Measurements from ENCODE around the gene JAKMIP3. TPM values are rescaled to one million over a fixed set of nuclear protein-coding genes. Genes with fewer than 3 reads are reported as not detected.

Gene JAKMIP3
- polyA plus RNA-seq, 2 of the 4 experiments (the other 2 are of a cell fraction), result 3.1 to 4.1 TPM

- DNase-seq (ENCODE audit: low read depth in 1 of 2, low spot score in 1 of 2) (no peak), FAIRE-seq (no peak), ATAC-seq (peak; percentile 36 to 50; a peak in 4 of 6 replicates)
- no peak for TF ChIP-seq USF2 (IDR thresholded peaks at IDR 0.05)
- no peak for TF ChIP-seq SMC3 (IDR thresholded peaks at IDR 0.05)
- no peak for TF ChIP-seq RFX5 (IDR thresholded peaks at IDR 0.05)
- H3K4me3 ChIP-seq, result no peak overlapping the region
- H3K4me2 ChIP-seq, result peak overlapping the region; percentile 42
- no peaks in the 10 kb centered on the region for H3K9me3 ChIP-seq
- peak overlapping the region; percentile 7 to 65; a peak in 3 of 6 replicates for H3K27ac ChIP-seq
- WGBS (ENCODE audit: missing lambda C conversion rate), result 62% methylated on average over 23 of the region's 24 CpGs
- CTCF ChIA-PET, result interaction anchor here (1.8 to 1.9 kb wide), 2 partner anchors 26 to 44 kb away, joined by 4 to 5 read pairs; no protein-coding TSS in a partner anchor
- POLR2A ChIA-PET, result no interaction called here
- peaks cover 51% of the 10 kb centered on the region for H3K4me1 ChIP-seq
Measured at GRCh38 chr10:132098539-132099388, 33.0 kb downstream of the JAKMIP3 start.

- ChIA-PET CTCF (interaction anchor here (0.5 to 1.9 kb wide), 2 partner anchors 27 to 43 kb away, joined by 3 to 5 read pairs; no protein-coding TSS in a partner anchor), POLR2A (no interaction called here)
- DNase-seq (ENCODE audit: low read depth in 1 of 2, low spot score in 1 of 2) (no peak), ATAC-seq (no peak), FAIRE-seq (no peak)
- peak overlapping the region in 1 of 2 experiments; percentile 65; a peak in 3 of 6 replicates for H3K27ac ChIP-seq
- peak overlapping the region; percentile 42; the same call in 1 of the 3 replicates for H3K4me2 ChIP-seq
- no peaks in the 10 kb centered on the region for H3K9me3 ChIP-seq
- H3K4me1 ChIP-seq, result peaks cover 43% of the 10 kb centered on the region
- TF ChIP-seq ZSCAN20 (CRISPR knock-in tag; IDR thresholded peaks at IDR 0.05) (no peak), SMC3 (IDR thresholded peaks at IDR 0.05) (no peak), JUN (IDR thresholded peaks at IDR 0.05) (no peak), MYC (IDR thresholded peaks at IDR 0.05; ENCODE audit: borderline replicate concordance, low read length) (no peak), NFE2L2 (conservative IDR thresholded peaks at IDR 0.05; ENCODE audit: low read length) (no peak), CEBPB (IDR thresholded peaks at IDR 0.05) (no peak), HDAC2 (IDR thresholded peaks at IDR 0.05) (no peak), E2F6 (IDR thresholded peaks at IDR 0.05; ENCODE audit: borderline replicate concordance, low read depth) (no peak), RFX5 (IDR thresholded peaks at IDR 0.05) (no peak), USF2 (IDR thresholded peaks at IDR 0.05) (no peak), CTCF (IDR thresholded peaks at IDR 0.05) (no peak), EP300 (IDR thresholded peaks at IDR 0.05) (no peak), NR3C1 (IDR thresholded peaks at IDR 0.05) (no peak), CHD4 (IDR thresholded peaks at IDR 0.05; ENCODE audit: borderline replicate concordance) (no peak), KDM1A (IDR thresholded peaks at IDR 0.05; ENCODE audit: low read depth) (no peak), REST (IDR thresholded peaks at IDR 0.05) (no peak)
- 75% methylated on average over 24 of the region's 25 CpGs for WGBS (ENCODE audit: missing lambda C conversion rate)
- no peak overlapping the region for H3K4me3 ChIP-seq
Measured at GRCh38 chr10:132099389-132100090, 33.8 kb downstream of the JAKMIP3 start.
